Glomerular visceral epithelial cell (primary cell): ENCODE results near the gene ALKBH2.

Source experiments
- DNase-seq: peaks from one replicate; pipeline ENCODE4 v3.0.0-alpha.2; 2016; ENCODE audit errors: extremely low spot score

Gene ALKBH2

GRCh38 chr12:109114644-109115043, 21.4 kb upstream of the ALKBH2 start:
- no peak for DNase-seq

GRCh38 chr12:109113661-109114321, 20.5 kb upstream of the ALKBH2 start:
- no peak for DNase-seq

- DNase-seq, result no peak
Observed at GRCh38 chr12:109112720-109113465, 19.6 kb upstream of the ALKBH2 start.

GRCh38 chr12:109110988-109111495, 17.8 kb upstream of the ALKBH2 start:
- DNase-seq, result peak; percentile 63

- no peak for DNase-seq
Observed at GRCh38 chr12:109109746-109110350, 16.6 kb upstream of the ALKBH2 start.

GRCh38 chr12:109105176-109105575, 11.9 kb upstream of the ALKBH2 start:
- no peak for DNase-seq

- DNase-seq, result no peak
Observed at GRCh38 chr12:109102491-109102890, 9.2 kb upstream of the ALKBH2 start.

- DNase-seq, result no peak
Observed at GRCh38 chr12:109100741-109101140, 7.5 kb upstream of the ALKBH2 start.

GRCh38 chr12:109099431-109100020, 6.3 kb upstream of the ALKBH2 start:
- no peak for DNase-seq

- peak; percentile 4 for DNase-seq
Observed at GRCh38 chr12:109098651-109099050, 5.4 kb upstream of the ALKBH2 start.

GRCh38 chr12:109098183-109098604, 4.9 kb upstream of the ALKBH2 start:
- peak; percentile 59 for DNase-seq

- DNase-seq, result peak; percentile 96
Observed at GRCh38 chr12:109097435-109098182, 4.3 kb upstream of the ALKBH2 start, which contains the start of gene UNG. Gene UNG (plus strand): TSS chr12:109097597. CDS start chr12:109097680, 83 bp downstream.

- no peak for DNase-seq
Observed at GRCh38 chr12:109097140-109097434, 3.8 kb upstream of the ALKBH2 start.

GRCh38 chr12:109092497-109093021, 713 bp downstream of the ALKBH2 start:
- no peak for DNase-seq

- no peak for DNase-seq
Observed at GRCh38 chr12:109089683-109090082, 3.6 kb downstream of the ALKBH2 start.

- no peak for DNase-seq
Observed at GRCh38 chr12:109088818-109089217, 4.5 kb downstream of the ALKBH2 start.

- no peak for DNase-seq
Observed at GRCh38 chr12:109087250-109087649, 6.0 kb downstream of the ALKBH2 start.

GRCh38 chr12:109085590-109085989, 7.7 kb downstream of the ALKBH2 start:
- no peak for DNase-seq

- no peak for DNase-seq
Observed at GRCh38 chr12:109084425-109084824, 8.8 kb downstream of the ALKBH2 start.

GRCh38 chr12:109082751-109083150, 10.5 kb downstream of the ALKBH2 start:
- DNase-seq, result no peak

- no peak for DNase-seq
Observed at GRCh38 chr12:109074866-109075265, 18.4 kb downstream of the ALKBH2 start.
